ENCODE results near the gene TRO.
A peak's percentile ranks its signal among the peaks of the same experiment; 100 is the strongest.

The TRO gene, protein sequence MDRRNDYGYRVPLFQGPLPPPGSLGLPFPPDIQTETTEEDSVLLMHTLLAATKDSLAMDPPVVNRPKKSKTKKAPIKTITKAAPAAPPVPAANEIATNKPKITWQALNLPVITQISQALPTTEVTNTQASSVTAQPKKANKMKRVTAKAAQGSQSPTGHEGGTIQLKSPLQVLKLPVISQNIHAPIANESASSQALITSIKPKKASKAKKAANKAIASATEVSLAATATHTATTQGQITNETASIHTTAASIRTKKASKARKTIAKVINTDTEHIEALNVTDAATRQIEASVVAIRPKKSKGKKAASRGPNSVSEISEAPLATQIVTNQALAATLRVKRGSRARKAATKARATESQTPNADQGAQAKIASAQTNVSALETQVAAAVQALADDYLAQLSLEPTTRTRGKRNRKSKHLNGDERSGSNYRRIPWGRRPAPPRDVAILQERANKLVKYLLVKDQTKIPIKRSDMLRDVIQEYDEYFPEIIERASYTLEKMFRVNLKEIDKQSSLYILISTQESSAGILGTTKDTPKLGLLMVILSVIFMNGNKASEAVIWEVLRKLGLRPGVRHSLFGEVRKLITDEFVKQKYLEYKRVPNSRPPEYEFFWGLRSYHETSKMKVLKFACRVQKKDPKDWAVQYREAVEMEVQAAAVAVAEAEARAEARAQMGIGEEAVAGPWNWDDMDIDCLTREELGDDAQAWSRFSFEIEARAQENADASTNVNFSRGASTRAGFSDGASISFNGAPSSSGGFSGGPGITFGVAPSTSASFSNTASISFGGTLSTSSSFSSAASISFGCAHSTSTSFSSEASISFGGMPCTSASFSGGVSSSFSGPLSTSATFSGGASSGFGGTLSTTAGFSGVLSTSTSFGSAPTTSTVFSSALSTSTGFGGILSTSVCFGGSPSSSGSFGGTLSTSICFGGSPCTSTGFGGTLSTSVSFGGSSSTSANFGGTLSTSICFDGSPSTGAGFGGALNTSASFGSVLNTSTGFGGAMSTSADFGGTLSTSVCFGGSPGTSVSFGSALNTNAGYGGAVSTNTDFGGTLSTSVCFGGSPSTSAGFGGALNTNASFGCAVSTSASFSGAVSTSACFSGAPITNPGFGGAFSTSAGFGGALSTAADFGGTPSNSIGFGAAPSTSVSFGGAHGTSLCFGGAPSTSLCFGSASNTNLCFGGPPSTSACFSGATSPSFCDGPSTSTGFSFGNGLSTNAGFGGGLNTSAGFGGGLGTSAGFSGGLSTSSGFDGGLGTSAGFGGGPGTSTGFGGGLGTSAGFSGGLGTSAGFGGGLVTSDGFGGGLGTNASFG (N-terminal part only)

GRCh38 chrX:54920610-54921426 is at the start of gene TRO:
TRO (plus strand) TSS chrX:54920824; CDS start chrX:54922247, 1,423 bp downstream.
- peak within 1 kb of the TSS; percentile 76 for H3K4me3 ChIP-seq (ENCODE audit: low read length)
- DNase-seq (ENCODE audit: low read depth), result no peak
- peak; percentile 25 for TF ChIP-seq CTCF (conservative IDR thresholded peaks at IDR 0.05; ENCODE audit: low read depth, low read length)

- no peak for DNase-seq (ENCODE audit: low read depth)
- TF ChIP-seq CTCF (conservative IDR thresholded peaks at IDR 0.05; ENCODE audit: low read depth, low read length), result no peak
- no peak overlapping the region for H3K4me3 ChIP-seq (ENCODE audit: low read length)
Observed at GRCh38 chrX:54885740-54886139, 34.9 kb upstream of the TRO start.

- peak; percentile 44 for TF ChIP-seq CTCF (conservative IDR thresholded peaks at IDR 0.05; ENCODE audit: low read depth, low read length)
- H3K4me3 ChIP-seq (ENCODE audit: low read length), result no peak overlapping the region
- no peak for DNase-seq (ENCODE audit: low read depth)
Observed at GRCh38 chrX:54891573-54891972, 29.1 kb upstream of the TRO start.

GRCh38 chrX:54894159-54894558 is 26.5 kb upstream of the TRO start:
- DNase-seq (ENCODE audit: low read depth), result no peak
- no peak overlapping the region for H3K4me3 ChIP-seq (ENCODE audit: low read length)
- no peak for TF ChIP-seq CTCF (conservative IDR thresholded peaks at IDR 0.05; ENCODE audit: low read depth, low read length)

- DNase-seq (ENCODE audit: low read depth), result no peak
- TF ChIP-seq CTCF (conservative IDR thresholded peaks at IDR 0.05; ENCODE audit: low read depth, low read length), result no peak
Observed at GRCh38 chrX:54909941-54910340, 10.7 kb upstream of the TRO start.

DNA sequence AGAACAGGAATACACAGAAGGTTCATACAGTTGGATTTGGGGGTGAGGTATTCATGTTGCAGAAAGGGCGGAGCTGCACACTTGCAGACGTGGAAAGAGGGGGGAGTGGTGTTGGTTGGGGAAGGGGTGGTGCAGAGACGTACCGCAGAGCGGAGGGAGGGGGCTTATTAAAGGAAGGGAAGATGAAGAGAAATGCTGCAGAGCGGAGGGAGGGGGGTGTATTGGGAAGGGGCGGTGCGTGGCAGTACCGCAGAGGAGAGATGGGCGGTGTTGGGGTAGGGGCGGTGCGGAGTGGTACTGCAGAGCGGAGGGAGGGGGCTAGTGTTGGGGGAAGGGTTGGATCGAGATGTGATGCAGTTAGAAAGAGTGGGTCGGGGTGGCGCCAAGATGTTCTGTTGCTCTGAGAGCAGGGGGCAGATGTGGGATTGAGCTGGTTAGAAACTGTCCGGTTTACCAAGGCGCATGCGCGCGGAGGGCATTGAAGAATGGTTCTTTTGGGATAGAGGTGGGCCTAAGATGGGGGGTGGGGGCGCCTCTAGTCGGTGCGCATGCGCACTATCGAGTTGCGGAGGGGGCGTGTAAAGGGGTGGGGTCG is 900 bp downstream of the TRO start:
- H3K4me3 ChIP-seq (ENCODE audit: low read length), result peak overlapping the region; percentile 76
- TF ChIP-seq CTCF (conservative IDR thresholded peaks at IDR 0.05; ENCODE audit: low read depth, low read length), result no peak
- DNase-seq (ENCODE audit: low read depth), result no peak

More at GRCh38 chrX:54909941-54910340, 10.7 kb upstream of the TRO start:
- no peak overlapping the region for H3K4me3 ChIP-seq (ENCODE audit: low read length)
